ENCODE results near the gene BANK1.

GRCh38 chr4:101931619-101932018 lies 141.1 kb downstream of the BANK1 start:
- TF ChIP-seq CTCF (tag by site-specific recombination; IDR thresholded peaks at IDR 0.05): no peak
- TF ChIP-seq RBAK (tag by site-specific recombination; IDR thresholded peaks at IDR 0.05): no peak
- no peak for TF ChIP-seq REST (tag by site-specific recombination; IDR thresholded peaks at IDR 0.05)
- TF ChIP-seq PRDM4 (tag by site-specific recombination; IDR thresholded peaks at IDR 0.05): no peak
- no peak for TF ChIP-seq TSHZ1 (tag by site-specific recombination; IDR thresholded peaks at IDR 0.05; ENCODE audit: borderline replicate concordance)
- no peak for TF ChIP-seq SALL2 (tag by site-specific recombination; IDR thresholded peaks at IDR 0.05; ENCODE audit: borderline replicate concordance)
- TF ChIP-seq ZNF747 (tag by site-specific recombination; IDR thresholded peaks at IDR 0.05): no peak
- TF ChIP-seq YY2 (tag by site-specific recombination; IDR thresholded peaks at IDR 0.05): no peak
- no peak for TF ChIP-seq ZBTB17 (tag by site-specific recombination; IDR thresholded peaks at IDR 0.05)
- no peak for TF ChIP-seq ZBTB26 (tag by site-specific recombination; optimal IDR thresholded peaks at IDR 0.05)

All from HEK293 (cell line).